ENCODE data around the gene TPRN.

TPRN gene

DNA sequence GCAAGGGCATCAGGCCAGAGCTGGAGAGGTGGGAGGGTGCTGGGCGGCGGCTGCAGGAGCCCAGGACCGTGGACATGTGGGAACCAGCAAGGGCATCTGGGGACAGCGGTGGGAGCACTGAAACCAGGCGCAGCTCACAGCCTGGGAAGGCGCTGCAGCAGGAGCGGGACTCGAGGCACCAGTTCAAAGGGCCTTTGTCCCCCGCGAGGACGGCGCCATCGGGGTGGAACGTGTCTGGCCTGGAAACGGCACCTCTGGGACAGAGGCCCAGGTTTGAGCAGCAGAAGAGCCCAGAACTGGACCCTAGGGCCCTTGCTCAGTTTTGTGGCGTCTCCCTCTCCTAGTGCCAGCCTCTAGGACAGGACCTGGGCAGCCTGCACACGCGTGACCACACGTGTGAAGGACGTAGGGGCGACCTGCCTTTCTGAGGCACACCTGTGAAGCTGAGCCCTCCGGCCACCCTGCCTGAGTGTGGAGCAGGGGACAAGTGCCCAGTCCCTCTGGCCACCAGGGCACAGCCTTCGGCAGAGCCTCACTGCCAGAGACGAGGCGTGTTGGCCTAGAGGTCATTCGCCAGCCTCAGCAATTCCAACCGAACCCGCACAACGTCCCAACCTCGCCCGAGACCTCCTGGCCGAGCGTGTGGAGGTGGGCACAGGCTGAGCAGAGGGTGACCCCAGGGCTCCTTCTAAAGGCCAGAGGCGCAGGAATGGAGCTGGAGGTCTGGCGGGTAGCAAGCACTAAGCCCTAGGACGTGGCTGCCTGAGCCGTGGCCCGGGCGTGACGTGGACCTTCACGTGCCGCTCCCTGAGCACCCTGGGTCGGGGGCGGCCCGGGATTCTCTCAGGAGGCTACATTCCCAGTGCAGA, 26.5 kb downstream of the TPRN start:
- no peak for DNase-seq (ENCODE audit: low read depth in 2 of 2)

- DNase-seq (ENCODE audit: low read depth in 2 of 2) = no peak
Measured at GRCh38 chr9:137172901-137173795, 27.4 kb downstream of the TPRN start.

GRCh38 chr9:137171149-137171900, 29.2 kb downstream of the TPRN start:
- DNase-seq (ENCODE audit: low read depth in 2 of 2) = no peak

GRCh38 chr9:137170486-137171148, 29.9 kb downstream of the TPRN start:
- no peak for DNase-seq (ENCODE audit: low read depth in 2 of 2)

- DNase-seq (ENCODE audit: low read depth in 2 of 2) = no peak
Measured at GRCh38 chr9:137169896-137170358, 30.6 kb downstream of the TPRN start, which contains the start of gene LRRC26. TSS of gene LRRC26 (minus strand) at chr9:137170051. CDS start at chr9:137169943, 108 bp downstream.

GRCh38 chr9:137168904-137169856, 31.4 kb downstream of the TPRN start:
- no peak for DNase-seq (ENCODE audit: low read depth in 2 of 2)

- no peak for DNase-seq (ENCODE audit: low read depth in 2 of 2)
Measured at GRCh38 chr9:137168573-137168903, 32.0 kb downstream of the TPRN start.

DNA sequence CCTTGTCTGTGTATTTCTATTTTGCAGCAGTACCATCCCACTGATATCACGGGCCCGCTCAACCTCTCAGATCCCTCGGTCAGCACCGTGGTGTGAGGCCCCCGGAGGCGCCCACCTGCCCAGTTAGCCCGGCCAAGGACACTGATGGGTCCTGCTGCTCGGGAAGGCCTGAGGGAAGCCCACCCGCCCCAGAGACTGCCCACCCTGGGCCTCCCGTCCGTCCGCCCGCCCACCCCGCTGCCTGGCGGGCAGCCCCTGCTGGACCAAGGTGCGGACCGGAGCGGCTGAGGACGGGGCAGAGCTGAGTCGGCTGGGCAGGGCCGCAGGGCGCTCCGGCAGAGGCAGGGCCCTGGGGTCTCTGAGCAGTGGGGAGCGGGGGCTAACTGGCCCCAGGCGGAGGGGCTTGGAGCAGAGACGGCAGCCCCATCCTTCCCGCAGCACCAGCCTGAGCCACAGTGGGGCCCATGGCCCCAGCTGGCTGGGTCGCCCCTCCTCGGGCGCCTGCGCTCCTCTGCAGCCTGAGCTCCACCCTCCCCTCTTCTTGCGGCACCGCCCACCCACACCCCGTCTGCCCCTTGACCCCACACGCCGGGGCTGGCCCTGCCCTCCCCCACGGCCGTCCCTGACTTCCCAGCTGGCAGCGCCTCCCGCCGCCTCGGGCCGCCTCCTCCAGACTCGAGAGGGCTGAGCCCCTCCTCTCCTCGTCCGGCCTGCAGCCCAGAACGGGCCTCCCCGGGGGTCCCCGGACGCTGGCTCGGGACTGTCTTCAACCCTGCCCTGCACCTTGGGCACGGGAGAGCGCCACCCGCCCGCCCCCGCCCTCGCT, 32.6 kb downstream of the TPRN start:
- no peak for DNase-seq (ENCODE audit: low read depth in 2 of 2)

- no peak for DNase-seq (ENCODE audit: low read depth in 2 of 2)
Measured at GRCh38 chr9:137167277-137167746, 33.2 kb downstream of the TPRN start.

- no peak for DNase-seq (ENCODE audit: low read depth in 2 of 2)
Measured at GRCh38 chr9:137166380-137167229, 33.9 kb downstream of the TPRN start.

DNA sequence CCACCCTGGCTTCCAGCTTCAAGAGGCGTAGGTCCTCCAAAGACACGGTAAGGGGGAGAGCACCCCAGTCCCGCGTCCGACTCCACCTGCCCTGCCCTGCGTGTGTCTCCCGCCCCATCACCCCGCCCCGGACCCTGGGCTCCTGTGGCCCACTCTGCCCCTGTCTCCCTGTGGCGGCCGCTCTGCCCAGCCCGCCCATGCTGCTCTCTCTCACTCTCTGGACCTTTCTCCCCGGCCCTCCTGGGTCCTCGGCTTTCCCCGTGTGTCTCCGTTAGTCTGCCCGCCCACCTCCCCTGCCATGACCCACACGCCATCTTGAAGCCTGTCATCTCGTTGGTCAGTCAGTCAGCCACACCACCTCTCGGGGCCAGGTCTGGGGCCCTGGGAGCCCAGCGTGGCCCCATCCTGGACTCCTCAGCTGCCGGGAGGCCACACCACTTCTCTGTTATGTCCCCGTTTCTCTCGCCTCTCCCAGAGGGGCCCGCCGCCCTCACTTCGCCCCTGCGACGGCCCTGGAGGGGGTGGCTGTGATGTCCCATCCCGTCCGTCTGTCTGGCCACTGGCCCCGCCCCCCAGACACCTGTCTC, 35.2 kb downstream of the TPRN start:
- no peak for DNase-seq (ENCODE audit: low read depth in 2 of 2)

DNA sequence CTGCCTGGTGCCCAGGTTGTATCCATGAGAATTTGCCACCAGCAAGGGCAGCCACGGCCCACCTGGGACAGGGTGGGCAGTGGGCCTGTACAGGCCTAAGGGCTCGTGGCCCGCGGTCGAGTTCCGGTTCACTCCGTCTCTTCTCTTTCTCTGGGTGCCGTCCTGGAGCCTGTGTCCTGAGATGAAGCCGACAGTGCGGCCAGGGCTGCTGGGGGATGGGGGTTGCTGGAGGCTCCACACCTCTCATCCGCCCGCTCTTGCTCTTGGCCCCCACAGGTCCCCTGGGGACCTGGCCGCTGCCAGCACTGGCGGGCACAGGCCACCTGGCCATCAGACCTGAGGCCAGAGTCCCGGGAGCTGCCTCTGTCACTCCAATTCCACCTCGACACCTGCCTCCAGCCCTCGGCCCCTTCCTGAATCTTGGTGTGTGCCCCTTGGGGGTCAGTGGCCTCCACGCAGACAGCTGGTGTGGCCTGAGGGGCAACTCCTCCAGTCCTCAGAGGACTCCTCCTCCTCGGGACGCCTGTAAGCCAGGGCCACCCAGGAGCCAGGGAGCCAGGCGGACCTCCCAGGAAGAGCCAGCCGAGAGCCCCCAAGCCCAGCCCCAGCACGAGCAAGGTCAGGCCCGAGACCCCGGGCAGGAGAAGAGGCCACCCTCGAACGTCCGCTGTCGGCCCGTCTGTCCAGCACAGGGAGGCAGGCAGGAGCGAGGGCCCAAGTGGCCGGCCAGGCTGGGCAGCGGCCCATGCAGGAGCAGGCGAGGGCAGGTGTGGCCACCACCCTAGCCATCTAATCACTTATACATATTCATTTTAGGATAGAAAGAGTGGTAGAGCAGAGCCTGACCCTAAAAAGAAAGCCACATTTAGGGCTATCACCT, 35.9 kb downstream of the TPRN start:
- no peak for DNase-seq (ENCODE audit: low read depth in 2 of 2)

GRCh38 chr9:137163805-137164204, 36.7 kb downstream of the TPRN start:
- DNase-seq (ENCODE audit: low read depth in 2 of 2) = no peak

- no peak for DNase-seq (ENCODE audit: low read depth in 2 of 2)
Measured at GRCh38 chr9:137163365-137163715, 37.2 kb downstream of the TPRN start.

DNA sequence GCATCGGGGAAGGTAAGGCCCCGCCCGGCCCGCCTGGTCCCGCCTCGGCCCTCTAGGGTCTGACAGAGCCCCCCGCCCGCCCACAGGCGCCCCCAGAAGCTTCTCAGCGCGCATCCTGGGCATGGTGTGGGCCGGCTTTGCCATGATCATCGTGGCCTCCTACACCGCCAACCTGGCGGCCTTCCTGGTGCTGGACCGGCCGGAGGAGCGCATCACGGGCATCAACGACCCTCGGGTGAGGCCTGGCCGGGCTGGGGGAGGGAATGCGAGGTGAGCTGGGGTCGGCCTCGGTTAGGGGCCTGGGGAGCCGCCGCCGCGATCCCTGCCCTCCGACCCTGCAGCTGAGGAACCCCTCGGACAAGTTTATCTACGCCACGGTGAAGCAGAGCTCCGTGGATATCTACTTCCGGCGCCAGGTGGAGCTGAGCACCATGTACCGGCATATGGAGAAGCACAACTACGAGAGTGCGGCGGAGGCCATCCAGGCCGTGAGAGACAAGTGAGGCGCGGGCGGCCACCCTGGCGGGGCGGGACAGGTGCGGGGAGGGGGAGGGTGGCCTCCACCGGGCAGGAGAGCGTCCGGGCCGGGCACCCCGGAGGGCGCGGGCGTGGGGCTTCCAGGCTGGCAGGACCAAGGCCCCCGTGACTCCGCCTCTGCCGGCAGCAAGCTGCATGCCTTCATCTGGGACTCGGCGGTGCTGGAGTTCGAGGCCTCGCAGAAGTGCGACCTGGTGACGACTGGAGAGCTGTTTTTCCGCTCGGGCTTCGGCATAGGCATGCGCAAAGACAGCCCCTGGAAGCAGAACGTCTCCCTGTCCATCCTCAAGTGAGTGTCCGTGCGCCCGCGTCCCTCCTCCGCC, 37.8 kb downstream of the TPRN start:
- DNase-seq (ENCODE audit: low read depth in 2 of 2) = no peak
